ENCODE data around the gene IL10RA.

The IL10RA gene

DNA sequence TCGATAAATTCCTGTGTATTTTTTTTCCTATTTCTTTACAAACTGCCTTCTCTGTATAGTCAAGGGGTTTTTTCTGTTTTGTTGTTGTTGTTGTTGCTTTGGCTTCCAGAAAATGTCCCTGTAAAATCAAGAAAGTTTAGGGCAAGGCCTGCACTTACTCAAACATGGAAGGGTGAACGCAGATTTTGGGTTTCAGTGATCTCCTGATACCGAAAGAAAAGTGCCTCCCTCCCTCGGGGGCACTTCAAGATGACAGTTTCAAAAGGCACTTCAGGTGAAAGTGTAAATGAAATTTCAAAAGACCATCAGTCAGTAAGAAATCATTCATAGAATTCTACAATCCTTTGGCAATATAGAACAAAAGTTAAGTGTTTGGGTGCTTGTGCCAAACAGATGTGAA lies 47.2 kb downstream of the IL10RA start:
- no peak for DNase-seq (ENCODE audit: low read depth)
- no peak overlapping the region for H3K4me3 ChIP-seq (ENCODE audit: low read length)
- TF ChIP-seq CTCF (conservative IDR thresholded peaks at IDR 0.05; ENCODE audit: low read depth, low read length), result no peak

DNA sequence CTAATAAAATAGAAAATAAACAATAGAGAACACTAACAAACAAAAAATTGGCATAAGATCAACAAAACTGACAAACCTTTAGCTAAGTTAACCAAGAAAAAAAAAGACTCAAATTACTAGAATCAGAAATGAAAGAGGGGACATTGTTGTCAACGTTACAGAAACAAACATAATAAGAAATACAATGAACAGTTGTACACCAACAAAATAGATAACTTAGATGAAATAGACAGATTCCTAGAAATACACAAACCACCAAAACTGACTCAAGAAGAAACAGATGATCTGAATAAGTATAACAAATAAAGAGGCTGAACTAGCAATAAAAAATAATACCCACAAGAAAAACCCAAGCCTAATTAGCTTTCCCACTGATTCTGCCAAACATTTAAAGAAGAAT lies 55.9 kb downstream of the IL10RA start:
- no peak for TF ChIP-seq CTCF (conservative IDR thresholded peaks at IDR 0.05; ENCODE audit: low read depth, low read length)
- no peak for DNase-seq (ENCODE audit: low read depth)
- no peak overlapping the region for H3K4me3 ChIP-seq (ENCODE audit: low read length)

- DNase-seq (ENCODE audit: low read depth), result no peak
- TF ChIP-seq CTCF (conservative IDR thresholded peaks at IDR 0.05; ENCODE audit: low read depth, low read length), result no peak
- no peak overlapping the region for H3K4me3 ChIP-seq (ENCODE audit: low read length)
Observed at GRCh38 chr11:118042796-118043195, 56.6 kb downstream of the IL10RA start.

- DNase-seq (ENCODE audit: low read depth), result no peak
- H3K4me3 ChIP-seq (ENCODE audit: low read length), result no peak overlapping the region
- no peak for TF ChIP-seq CTCF (conservative IDR thresholded peaks at IDR 0.05; ENCODE audit: low read depth, low read length)
Observed at GRCh38 chr11:118045191-118045590, 59.0 kb downstream of the IL10RA start.

DNA sequence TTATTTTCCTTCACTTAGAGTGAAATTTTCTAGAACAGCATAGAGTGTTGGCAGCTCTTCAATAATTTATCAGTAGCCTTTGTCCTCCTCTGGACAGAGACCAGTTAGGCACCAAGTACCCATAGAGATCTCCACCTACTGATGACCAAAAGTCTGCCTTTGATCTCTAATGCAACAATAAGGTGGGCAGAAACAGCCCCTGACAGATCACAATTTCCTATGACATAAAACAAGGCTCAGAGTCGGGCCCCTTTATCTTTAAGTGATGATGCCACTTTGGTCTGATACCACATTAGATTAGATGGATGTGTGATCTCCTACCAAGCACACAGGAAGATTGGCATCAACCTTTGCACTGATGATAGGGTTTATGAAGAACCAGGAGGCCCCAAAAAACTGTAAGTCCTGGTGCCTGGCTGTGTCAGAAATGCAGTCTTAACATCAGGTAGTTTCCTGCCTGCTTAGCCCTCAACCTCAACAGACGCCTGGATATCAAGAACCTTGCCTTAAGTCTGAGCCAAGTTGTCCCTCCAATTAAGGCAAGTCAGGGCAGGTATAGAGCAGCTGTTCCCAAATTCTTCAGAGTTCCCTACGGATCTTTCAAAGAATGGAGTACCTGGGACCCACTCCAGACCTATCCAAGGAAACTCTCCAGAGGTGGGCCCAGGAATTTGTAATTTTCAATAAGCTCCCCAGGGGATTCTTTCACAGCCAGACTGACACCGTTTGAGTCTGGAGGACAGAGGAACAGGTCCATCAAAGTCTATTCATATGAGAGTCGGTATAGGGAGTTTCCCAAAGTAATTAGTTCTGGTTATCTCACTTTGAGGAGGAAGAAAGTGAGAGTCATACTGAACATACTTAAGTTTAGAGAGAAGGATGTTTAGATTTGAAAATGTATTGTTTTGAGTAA lies 60.1 kb downstream of the IL10RA start:
- DNase-seq (ENCODE audit: low read depth), result no peak
- TF ChIP-seq CTCF (conservative IDR thresholded peaks at IDR 0.05; ENCODE audit: low read depth, low read length), result no peak
- H3K4me3 ChIP-seq (ENCODE audit: low read length), result no peak overlapping the region

GRCh38 chr11:118046964-118047700 lies 60.9 kb downstream of the IL10RA start:
- no peak for DNase-seq (ENCODE audit: low read depth)
- TF ChIP-seq CTCF (conservative IDR thresholded peaks at IDR 0.05; ENCODE audit: low read depth, low read length), result no peak
- no peak overlapping the region for H3K4me3 ChIP-seq (ENCODE audit: low read length)

Measured in retinal pigment epithelial cell (primary cell).